Neural progenitor cell (in vitro differentiated cells): ENCODE results near the gene CFH. TPM values are rescaled to one million over a fixed set of nuclear protein-coding genes. Genes with fewer than 3 reads are reported as not detected.

Experiments used
- DNase-seq: peaks from one replicate; pipeline ENCODE4 v3.0.0-alpha.2; 2016; ENCODE audit warnings: low spot score
- H2AFZ ChIP-seq: fragments of 200-600 bp; sonication (generic); replicated peaks from 2 replicates; pipeline ENCODE4 v1.6.1; 2016; ENCODE audit warnings: antibody characterized with exemption
- H3F3A ChIP-seq: fragments of 200-600 bp; sonication (generic); 2 replicates; pipeline ENCODE4 v1.6.1; 2016; ENCODE audit warnings: antibody characterized with exemption, low read depth
- H3K27ac ChIP-seq: fragments of 200-600 bp; sonication (generic); 2 replicates; pipeline ENCODE4 v1.5.1; 2016; ENCODE audit warnings: mild to moderate bottlenecking
- H3K27me3 ChIP-seq: fragments of 200-600 bp; sonication (generic); 2 replicates; pipeline ENCODE4 v1.6.1; 2016; ENCODE audit warnings: mild to moderate bottlenecking, moderate library complexity
- H3K36me3 ChIP-seq: fragments of 200-600 bp; sonication (generic); 2 replicates; pipeline ENCODE4 v1.5.1; 2016
- H3K4me1 ChIP-seq: fragments of 200-600 bp; sonication (generic); 2 replicates; pipeline ENCODE4 v1.6.1; 2016; ENCODE audit warnings: mixed run types
- H3K4me2 ChIP-seq: fragments of 200-600 bp; sonication (generic); 2 replicates; pipeline ENCODE4 v1.6.1; 2016
- H3K4me3 ChIP-seq: fragments of 200-600 bp; sonication (generic); 2 replicates; pipeline ENCODE4 v1.5.1; 2016
- H3K79me2 ChIP-seq: fragments of 200-600 bp; sonication (generic); 2 replicates; pipeline ENCODE4 v1.6.1; 2016; ENCODE audit warnings: low read depth
- H3K9ac ChIP-seq: fragments of 200-600 bp; sonication (generic); 2 replicates; pipeline ENCODE4 v1.6.1; 2016
- H3K9me3 ChIP-seq: fragments of 200-600 bp; sonication (generic); 2 replicates; pipeline ENCODE4 v1.5.1; 2016; ENCODE audit warnings: low read depth
- H4K20me1 ChIP-seq: fragments of 200-600 bp; sonication (generic); 2 replicates; pipeline ENCODE4 v1.6.1; 2016; ENCODE audit warnings: low read depth
- H3K27ac Mint-ChIP-seq: 3 replicates; pipeline ENCODE4 v1.8.0; 2021; ENCODE audit warnings: mixed read lengths
- H3K27me3 Mint-ChIP-seq: 2 replicates; pipeline ENCODE4 v1.8.0; 2022; ENCODE audit warnings: low read depth, mild to moderate bottlenecking, inconsistent platforms, moderate library complexity, mixed read lengths; ENCODE audit not compliant: insufficient read depth
- H3K36me3 Mint-ChIP-seq: 3 replicates; pipeline ENCODE4 v1.8.0; 2021; ENCODE audit warnings: mixed read lengths
- H3K4me1 Mint-ChIP-seq: 3 replicates; pipeline ENCODE4 v1.8.0; 2021; ENCODE audit warnings: mixed read lengths
- H3K4me3 Mint-ChIP-seq: 3 replicates; pipeline ENCODE4 v1.8.0; 2021; ENCODE audit warnings: mild to moderate bottlenecking, moderate library complexity, mixed read lengths
- H3K9me3 Mint-ChIP-seq: 3 replicates; pipeline ENCODE4 v1.8.0; 2020; ENCODE audit warnings: mixed read lengths
- CTCF ChIP-seq: fragments of 200-600 bp; sonication (generic); IDR thresholded peaks from 2 replicates; pipeline ENCODE4 v1.5.1; 2017; ENCODE audit warnings: antibody characterized with exemption, mild to moderate bottlenecking
- EZH2 ChIP-seq: fragments of 200-600 bp; sonication (generic); IDR thresholded peaks from 2 replicates; pipeline ENCODE4 v1.6.1; 2017; ENCODE audit warnings: antibody characterized with exemption, mild to moderate bottlenecking, moderate library complexity
- EZH2phosphoT487 ChIP-seq: fragments of 200-600 bp; sonication (generic); IDR thresholded peaks from 2 replicates; pipeline ENCODE4 v1.6.1; 2017; ENCODE audit warnings: antibody characterized with exemption
- total RNA-seq: library from RNA; depleted of rRNA; stranded (reverse); fragments of >200 nt; gene quantifications from 2 replicates; pipeline ENCODE4 v1.2.3, GENCODE V29; 2015; ENCODE audit warnings: low replicate concordance

CFH gene
- total RNA-seq, 1 donor from 2014 or later, result not detected

- Mint-ChIP-seq H3K27me3 (peaks cover 2% of the 10 kb centered on the region), H3K4me1 (peaks cover 16% of the 10 kb centered on the region), H3K27ac (peak within 1 kb of the TSS; percentile 96), H3K9me3 (no peaks in the 10 kb centered on the region), H3K4me3 (peak within 1 kb of the TSS; percentile 99), H3K36me3 (peaks cover 7% of the 10 kb centered on the region)
- no peaks in the 10 kb centered on the region for H3K27me3 ChIP-seq
- DNase-seq, result peak; percentile 97
- H3K4me1 ChIP-seq, result peaks cover 27% of the 10 kb centered on the region
- no peaks in the 10 kb centered on the region for H4K20me1 ChIP-seq
- H3K9ac ChIP-seq, result peak within 1 kb of the TSS; percentile 80
- peak within 1 kb of the TSS; percentile 91 for H3K4me3 ChIP-seq
- TF ChIP-seq CTCF (peak; percentile 39), EZH2 (no peak), EZH2phosphoT487 (no peak)
- H3K4me2 ChIP-seq, result peak within 1 kb of the TSS; percentile 93
- no peaks in the 10 kb centered on the region for H3K9me3 ChIP-seq
- peak within 1 kb of the TSS; percentile 97 for H2AFZ ChIP-seq
- H3K27ac ChIP-seq, result peak within 1 kb of the TSS; percentile 95
- peaks cover 29% of the 10 kb centered on the region for H3F3A ChIP-seq
- H3K79me2 ChIP-seq, result peaks cover 44% of the 10 kb centered on the region
- no peaks in the 10 kb centered on the region for H3K36me3 ChIP-seq
These were observed 43.2 kb upstream of the CFH start, which contains the start of gene KCNT2 for GRCh38 chr1:196608390-196609369. TSS of gene KCNT2 (minus strand) at chr1:196608440. CDS start at chr1:196608309, 131 bp downstream.

DNA sequence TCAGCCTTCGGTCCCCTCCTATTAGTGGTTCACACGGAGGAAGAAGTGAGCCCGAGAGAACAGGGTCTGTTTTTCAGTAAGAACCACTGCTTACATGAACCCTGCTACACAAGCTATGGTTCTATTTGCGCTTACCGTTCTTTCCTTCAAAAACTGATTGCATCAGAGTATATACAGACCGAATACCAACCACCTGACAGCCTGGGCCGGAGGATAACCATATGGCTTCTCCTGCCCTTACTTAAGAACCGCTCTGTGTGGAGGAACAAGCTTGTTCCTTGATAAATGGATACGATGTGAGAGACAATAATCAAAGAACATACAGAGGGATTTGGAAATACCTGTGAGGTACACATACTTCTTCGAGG, 42.5 kb upstream of the CFH start:
- H3K27ac ChIP-seq, result peak overlapping the region; percentile 95
- H3K9me3 Mint-ChIP-seq, result no peaks in the 10 kb centered on the region
- peak overlapping the region; percentile 29 for H3K27ac Mint-ChIP-seq
- H3K4me2 ChIP-seq, result peak overlapping the region; percentile 93
- peak overlapping the region; percentile 99 for H3K4me3 Mint-ChIP-seq
- no peaks in the 10 kb centered on the region for H3K27me3 ChIP-seq
- H3K9me3 ChIP-seq, result no peaks in the 10 kb centered on the region
- H3K4me3 ChIP-seq, result peak overlapping the region; percentile 91
- peaks cover 2% of the 10 kb centered on the region for H3K27me3 Mint-ChIP-seq
- H3K36me3 ChIP-seq, result no peaks in the 10 kb centered on the region
- peaks cover 37% of the 10 kb centered on the region for H3K79me2 ChIP-seq
- H4K20me1 ChIP-seq, result no peaks in the 10 kb centered on the region
- TF ChIP-seq EZH2phosphoT487 (no peak), CTCF (no peak), EZH2 (no peak)
- peak overlapping the region; percentile 97 for H2AFZ ChIP-seq
- no peak overlapping the region for H3K9ac ChIP-seq
- peaks cover 16% of the 10 kb centered on the region for H3K4me1 Mint-ChIP-seq
- peaks cover 2% of the 10 kb centered on the region for H3K36me3 Mint-ChIP-seq
- DNase-seq, result no peak
- H3K4me1 ChIP-seq, result peaks cover 27% of the 10 kb centered on the region
- peaks cover 29% of the 10 kb centered on the region for H3F3A ChIP-seq

DNA sequence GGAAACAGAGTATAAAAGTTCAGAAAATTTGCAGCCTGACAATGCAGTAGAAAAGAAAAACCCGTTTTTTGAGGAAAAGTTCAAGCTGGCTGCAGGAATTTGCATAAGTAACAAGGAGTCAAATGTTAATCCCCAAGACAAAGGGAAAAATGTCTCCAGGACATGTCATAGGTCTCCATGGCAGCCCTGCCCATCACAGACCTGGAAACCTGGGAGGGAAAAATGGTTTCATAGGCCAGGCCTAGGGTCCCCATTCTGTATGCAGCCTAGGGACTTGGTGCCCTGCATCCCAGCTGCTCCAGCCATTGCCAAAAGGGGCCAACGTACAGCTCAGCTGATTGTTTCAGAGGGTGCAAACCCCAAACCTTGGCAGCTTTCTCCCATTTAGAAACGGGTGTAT, 40.0 kb upstream of the CFH start:
- Histone ChIP-seq H3K4me3 (no peak overlapping the region), H3K9ac (no peak overlapping the region), H2AFZ (no peak overlapping the region), H3K9me3 (no peaks in the 10 kb centered on the region), H3K27ac (no peak overlapping the region), H4K20me1 (no peaks in the 10 kb centered on the region), H3K27me3 (no peaks in the 10 kb centered on the region), H3K4me2 (no peak overlapping the region), H3F3A (peaks cover 29% of the 10 kb centered on the region), H3K79me2 (peaks cover 12% of the 10 kb centered on the region), H3K36me3 (no peaks in the 10 kb centered on the region), H3K4me1 (peaks cover 9% of the 10 kb centered on the region)
- H3K4me1 Mint-ChIP-seq, result peaks cover 12% of the 10 kb centered on the region
- no peaks in the 10 kb centered on the region for H3K36me3 Mint-ChIP-seq
- H3K27me3 Mint-ChIP-seq, result peaks cover 2% of the 10 kb centered on the region
- no peak for TF ChIP-seq EZH2
- TF ChIP-seq CTCF, result no peak
- no peak for TF ChIP-seq EZH2phosphoT487
- H3K9me3 Mint-ChIP-seq, result no peaks in the 10 kb centered on the region
- H3K4me3 Mint-ChIP-seq, result no peak overlapping the region
- DNase-seq, result peak; percentile 11
- no peak overlapping the region for H3K27ac Mint-ChIP-seq
